Breast epithelium (tissue), 4 donors: Measurements from ENCODE around the gene ASB10. TPM values are rescaled to one million over a fixed set of nuclear protein-coding genes. Genes with fewer than 3 reads are reported as not detected.

Experiments used
- DNase-seq, 2 donors: peaks; one replicate each; pipeline ENCODE4 v3.0.0-alpha.2; 2019; ENCODE audit warnings: low spot score in 2 of 2
- H3K27ac ChIP-seq, 2 donors: fragments of 200-600 bp; sonication (generic) in 1 of 2; one replicate each; pipeline ENCODE4 v1.5.1; 2016 to 2019; ENCODE audit warnings: mild to moderate bottlenecking in 1 of 2
- H3K27me3 ChIP-seq, 2 donors: fragments of 200-600 bp; sonication (generic) in 1 of 2; one replicate each; pipeline versions ENCODE4 v1.5.1 to v1.6.0; 2017 to 2019; ENCODE audit warnings: control low read depth in 1 of 2, mild to moderate bottlenecking in 1 of 2
- H3K36me3 ChIP-seq: fragments of 200-600 bp; one replicate; pipeline ENCODE4 v1.5.1; 2019
- H3K4me1 ChIP-seq, 2 donors: fragments of 200-600 bp; sonication (generic); one replicate each; pipeline ENCODE4 v1.5.1; 2016 to 2019; ENCODE audit warnings: control low read depth in 1 of 2
- H3K4me3 ChIP-seq, 3 donors: fragments of 200-600 bp; sonication (generic); 1 replicate in 2 of 3; 2 replicates in 1 of 3; pipeline ENCODE4 v1.5.1; 2016 to 2019; ENCODE audit warnings: mild to moderate bottlenecking in 3 of 3, moderate library complexity in 2 of 3
- H3K9me3 ChIP-seq, 2 donors: fragments of 200-600 bp; sonication (generic) in 1 of 2; one replicate each; pipeline ENCODE4 v1.5.1; 2016 to 2019; ENCODE audit warnings: control low read depth in 1 of 2
- POLR2A ChIP-seq: fragments of 450-650 bp; IDR thresholded peaks from one replicate; pipeline ENCODE4 v1.6.1; 2016; ENCODE audit warnings: antibody characterized with exemption, mild to moderate bottlenecking, moderate library complexity
- POLR2AphosphoS5 ChIP-seq, 3 donors: sonication (generic); formaldehyde crosslinking; IDR thresholded peaks; one replicate each; pipeline ENCODE4 v1.6.1; 2017; ENCODE audit warnings: antibody characterized with exemption in 3 of 3
- intact Hi-C: fragments of 100-400 bp; cut with DNase I; formaldehyde crosslinking; loops from one replicate; pipeline ENCODE4 v1.15.1; 2023; ENCODE audit warnings: low total_unique reads
- total RNA-seq, 3 donors: library from RNA; depleted of rRNA; stranded (reverse); fragments of >200 nt; gene quantifications; one replicate each; pipeline ENCODE4 v1.1.0, GENCODE V29; 2016
- TF ChIP-seq, protein P1 (sequence below), 3 donors: fragments of 450-650 bp; IDR thresholded peaks; one replicate each; pipeline ENCODE4 v1.5.1; 2016 to 2017; ENCODE audit warnings: antibody characterized with exemption in 3 of 3, mild to moderate bottlenecking in 3 of 3, moderate library complexity in 3 of 3

Gene ASB10
- total RNA-seq, 3 donors from 2014 or later: not detected

DNA sequence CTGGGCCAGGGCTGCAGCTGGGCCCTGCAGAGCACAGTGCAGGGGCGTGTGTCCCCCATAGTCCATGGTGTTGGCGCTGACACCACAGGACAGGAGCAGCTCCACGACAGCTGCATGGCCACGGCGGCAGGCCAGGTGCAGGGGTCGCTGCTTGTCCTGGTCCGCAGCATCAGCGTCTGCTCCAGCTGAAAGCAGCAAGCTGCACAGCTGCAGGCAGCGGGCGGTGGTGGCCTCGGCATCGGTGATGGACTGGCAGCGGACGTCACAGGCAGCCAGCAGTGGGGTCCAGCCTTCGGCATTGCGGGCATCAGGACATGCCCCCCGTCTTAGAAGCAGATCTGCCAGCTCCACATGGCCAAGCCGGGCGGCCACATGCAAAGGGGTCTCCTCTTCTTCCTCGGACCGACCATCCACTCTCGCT lies 6.0 kb downstream of the ASB10 start:
- TF ChIP-seq, protein P1, sequence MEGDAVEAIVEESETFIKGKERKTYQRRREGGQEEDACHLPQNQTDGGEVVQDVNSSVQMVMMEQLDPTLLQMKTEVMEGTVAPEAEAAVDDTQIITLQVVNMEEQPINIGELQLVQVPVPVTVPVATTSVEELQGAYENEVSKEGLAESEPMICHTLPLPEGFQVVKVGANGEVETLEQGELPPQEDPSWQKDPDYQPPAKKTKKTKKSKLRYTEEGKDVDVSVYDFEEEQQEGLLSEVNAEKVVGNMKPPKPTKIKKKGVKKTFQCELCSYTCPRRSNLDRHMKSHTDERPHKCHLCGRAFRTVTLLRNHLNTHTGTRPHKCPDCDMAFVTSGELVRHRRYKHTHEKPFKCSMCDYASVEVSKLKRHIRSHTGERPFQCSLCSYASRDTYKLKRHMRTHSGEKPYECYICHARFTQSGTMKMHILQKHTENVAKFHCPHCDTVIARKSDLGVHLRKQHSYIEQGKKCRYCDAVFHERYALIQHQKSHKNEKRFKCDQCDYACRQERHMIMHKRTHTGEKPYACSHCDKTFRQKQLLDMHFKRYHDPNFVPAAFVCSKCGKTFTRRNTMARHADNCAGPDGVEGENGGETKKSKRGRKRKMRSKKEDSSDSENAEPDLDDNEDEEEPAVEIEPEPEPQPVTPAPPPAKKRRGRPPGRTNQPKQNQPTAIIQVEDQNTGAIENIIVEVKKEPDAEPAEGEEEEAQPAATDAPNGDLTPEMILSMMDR (IDR thresholded peaks at IDR 0.05): no peak
- TF ChIP-seq POLR2A (no peak), POLR2AphosphoS5 (IDR thresholded peaks at IDR 0.05) (no peak)
- Histone ChIP-seq H3K4me1 (no peaks in the 10 kb centered on the region), H3K4me3 (no peak overlapping the region), H3K27me3 (peaks cover 0 to 10% of the 10 kb centered on the region in 2 donors), H3K27ac (no peak overlapping the region), H3K36me3 (no peaks in the 10 kb centered on the region), H3K9me3 (no peaks in the 10 kb centered on the region)
- intact Hi-C loops: no loop called here
- no peak for DNase-seq

DNA sequence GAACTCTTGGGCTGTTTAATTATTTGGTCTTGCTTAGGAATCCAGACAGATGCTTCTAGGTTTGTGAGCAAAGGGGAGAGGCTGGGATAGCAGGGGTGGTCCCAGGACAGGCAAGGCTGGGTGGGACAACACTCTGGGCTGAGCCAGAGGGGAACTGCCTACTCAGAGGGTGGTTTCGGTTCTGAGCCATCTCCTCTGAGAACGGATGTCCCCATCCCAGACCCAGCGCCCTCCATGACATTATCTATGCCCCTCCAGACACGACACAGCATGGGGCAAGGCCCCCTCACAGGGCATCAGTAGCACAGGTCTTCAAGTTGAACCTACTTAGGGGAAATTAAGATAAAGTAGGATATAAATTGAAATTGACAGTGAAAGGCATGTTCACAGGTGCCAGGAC lies 7.1 kb downstream of the ASB10 start:
- no peak for DNase-seq
- Histone ChIP-seq H3K4me1 (no peaks in the 10 kb centered on the region), H3K27me3 (peaks cover 0 to 20% of the 10 kb centered on the region in 2 donors), H3K9me3 (no peaks in the 10 kb centered on the region), H3K36me3 (no peaks in the 10 kb centered on the region), H3K27ac (no peak overlapping the region), H3K4me3 (no peak overlapping the region)
- intact Hi-C loops: loop anchor here (10.0 kb wide), 1 partner anchor 385 kb away; no protein-coding TSS in a partner anchor
- no peak for TF ChIP-seq POLR2AphosphoS5 (IDR thresholded peaks at IDR 0.05)
- TF ChIP-seq POLR2A: no peak
- TF ChIP-seq, protein P1 (IDR thresholded peaks at IDR 0.05): no peak

DNA sequence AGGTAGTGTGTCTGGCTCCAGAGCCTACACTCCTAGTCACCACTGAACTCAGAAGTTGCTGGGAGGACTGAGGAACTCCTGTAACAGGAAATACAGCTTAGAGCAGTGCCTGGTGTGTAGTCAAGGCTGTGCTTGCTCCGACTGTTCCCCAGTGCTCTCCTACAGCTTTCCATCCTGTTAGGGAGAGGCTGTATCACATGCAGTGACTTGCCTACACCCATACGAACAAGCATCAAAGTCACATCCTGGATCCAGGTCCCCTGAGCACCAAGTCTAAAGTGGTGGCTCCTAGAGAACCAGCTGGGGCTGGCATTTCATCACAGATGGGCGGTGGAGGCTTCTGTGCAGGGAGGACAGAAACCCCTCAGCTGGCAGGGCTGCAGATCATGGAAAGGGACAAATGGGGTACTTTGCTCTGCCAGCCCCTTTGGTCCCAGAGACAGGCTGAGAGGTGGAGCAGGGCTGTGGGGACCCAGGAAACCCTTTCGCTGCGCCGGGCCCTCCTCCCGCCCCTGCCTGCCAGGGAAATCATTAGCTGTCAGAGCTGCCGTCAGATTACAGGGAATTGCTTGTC lies 7.7 kb downstream of the ASB10 start:
- H3K27ac ChIP-seq: no peak overlapping the region
- TF ChIP-seq, protein P1 (IDR thresholded peaks at IDR 0.05): no peak
- TF ChIP-seq POLR2A: no peak
- no peak for TF ChIP-seq POLR2AphosphoS5 (IDR thresholded peaks at IDR 0.05)
- intact Hi-C loops: loop anchor here (10.0 kb wide), 1 partner anchor 385 kb away; no protein-coding TSS in a partner anchor
- peaks cover 0 to 4% of the 10 kb centered on the region in 2 donors for H3K9me3 ChIP-seq
- H3K27me3 ChIP-seq: peaks cover 0 to 25% of the 10 kb centered on the region in 2 donors
- DNase-seq: no peak
- no peak overlapping the region for H3K4me3 ChIP-seq
- H3K4me1 ChIP-seq: no peaks in the 10 kb centered on the region
- no peaks in the 10 kb centered on the region for H3K36me3 ChIP-seq

DNA sequence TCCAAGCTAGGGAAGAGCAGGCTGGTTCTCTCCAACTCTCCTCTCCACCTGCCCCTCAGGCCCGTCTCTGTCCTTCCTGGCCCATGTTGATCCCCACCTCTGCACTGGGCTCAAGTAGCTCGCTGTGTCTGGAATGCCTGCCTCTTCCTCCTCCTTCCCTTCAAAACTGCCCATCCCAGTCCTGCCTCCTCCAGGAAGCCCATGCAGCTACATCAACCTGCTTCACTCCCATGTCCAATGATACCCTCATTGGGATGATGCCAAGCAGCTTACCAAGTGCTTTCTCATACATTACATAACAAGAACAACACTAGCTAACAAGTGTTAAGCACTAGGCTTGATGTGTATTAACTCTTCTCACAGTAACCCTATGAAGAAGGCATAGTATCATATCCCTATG lies 8.2 kb downstream of the ASB10 start:
- Histone ChIP-seq H3K36me3 (no peaks in the 10 kb centered on the region), H3K27ac (no peak overlapping the region), H3K4me3 (no peak overlapping the region), H3K27me3 (peaks cover 0 to 31% of the 10 kb centered on the region in 2 donors), H3K4me1 (no peaks in the 10 kb centered on the region), H3K9me3 (peaks cover 0 to 4% of the 10 kb centered on the region in 2 donors)
- intact Hi-C loops: loop anchor here (10.0 kb wide), 1 partner anchor 384 kb away; no protein-coding TSS in a partner anchor
- TF ChIP-seq, protein P1 (IDR thresholded peaks at IDR 0.05): no peak
- TF ChIP-seq POLR2A (no peak), POLR2AphosphoS5 (IDR thresholded peaks at IDR 0.05) (no peak)
- no peak for DNase-seq

DNA sequence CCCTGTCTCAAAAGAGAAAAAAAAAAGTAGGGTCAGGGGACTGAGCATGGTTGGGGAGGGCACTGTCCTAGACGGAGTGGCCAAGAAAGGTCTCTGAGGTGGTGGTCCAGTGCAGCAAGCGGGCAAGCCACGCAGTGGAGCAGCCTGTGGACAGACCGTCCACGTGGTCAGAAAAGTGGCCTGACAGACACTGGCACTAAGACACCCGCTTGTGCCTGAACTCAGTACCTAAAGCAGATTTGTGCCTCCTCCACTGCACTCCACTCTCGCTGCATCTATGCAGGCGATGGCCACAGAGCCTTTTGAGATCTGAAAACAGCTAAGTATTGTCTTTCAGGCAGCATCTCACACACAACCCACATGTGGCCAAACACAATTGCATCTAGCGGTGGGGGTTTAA lies 8.8 kb downstream of the ASB10 start:
- H3K27me3 ChIP-seq: peaks cover 0 to 37% of the 10 kb centered on the region in 2 donors
- no peak overlapping the region for H3K4me3 ChIP-seq
- H3K36me3 ChIP-seq: no peaks in the 10 kb centered on the region
- TF ChIP-seq, protein P1 (IDR thresholded peaks at IDR 0.05): no peak
- TF ChIP-seq POLR2AphosphoS5 (IDR thresholded peaks at IDR 0.05) (no peak), POLR2A (no peak)
- H3K27ac ChIP-seq: no peak overlapping the region
- intact Hi-C loops: loop anchor here (10.0 kb wide), 1 partner anchor 383 kb away; no protein-coding TSS in a partner anchor
- peaks cover 0 to 4% of the 10 kb centered on the region in 2 donors for H3K9me3 ChIP-seq
- H3K4me1 ChIP-seq: no peaks in the 10 kb centered on the region
- DNase-seq: no peak
